WERI-Rb-1 (cell line): ENCODE measurements around the gene ATP1A2.
A peak's percentile ranks its signal among the peaks of the same experiment; 100 is the strongest.

Source experiments
- DNase-seq: peaks from one replicate; pipeline ENCODE4 v3.0.0-alpha.2; 2020
- H3K27ac ChIP-seq: fragments of 250-450 bp; sonication (Bioruptor Pico); 2 replicates; pipeline ENCODE4 v1.5.1; 2020; ENCODE audit warnings: mild to moderate bottlenecking, moderate library complexity
- H3K27me3 ChIP-seq: fragments of 250-450 bp; sonication (Bioruptor Pico); 2 replicates; pipeline ENCODE4 v1.5.1; 2021; ENCODE audit warnings: mild to moderate bottlenecking, low read depth, moderate library complexity; ENCODE audit not compliant: insufficient read depth, severe bottlenecking
- H3K36me3 ChIP-seq: fragments of 250-450 bp; sonication (Bioruptor Pico); 2 replicates; pipeline ENCODE4 v1.5.1; 2020; ENCODE audit warnings: mild to moderate bottlenecking, moderate library complexity
- H3K4me3 ChIP-seq: 2 replicates; pipeline ENCODE4 v1.5.1; 2011; ENCODE audit warnings: low read depth, mild to moderate bottlenecking, control low read depth, low read length
- H3K9me3 ChIP-seq: fragments of 250-450 bp; sonication (Bioruptor Pico); 2 replicates; pipeline ENCODE4 v1.5.1; 2021; ENCODE audit warnings: mild to moderate bottlenecking, moderate library complexity; ENCODE audit not compliant: severe bottlenecking
- CTCF ChIP-seq: IDR thresholded peaks from 2 replicates; pipeline ENCODE4 v1.5.1; 2011; ENCODE audit warnings: low read depth, mild to moderate bottlenecking, control low read depth, inconsistent platforms, low read length

ATP1A2 gene

GRCh38 chr1:160071289-160071688 lies 44.3 kb upstream of the ATP1A2 start:
- H3K36me3 ChIP-seq, result no peaks in the 10 kb centered on the region
- peaks cover 4% of the 10 kb centered on the region for H3K9me3 ChIP-seq
- no peak for DNase-seq
- TF ChIP-seq CTCF, result no peak
- H3K27me3 ChIP-seq, result peaks cover 26% of the 10 kb centered on the region
- H3K27ac ChIP-seq, result no peak overlapping the region
- no peak overlapping the region for H3K4me3 ChIP-seq

- no peak overlapping the region for H3K27ac ChIP-seq
- peaks cover 36% of the 10 kb centered on the region for H3K27me3 ChIP-seq
- no peak for DNase-seq
- H3K9me3 ChIP-seq, result peaks cover 4% of the 10 kb centered on the region
- H3K4me3 ChIP-seq, result no peak overlapping the region
- H3K36me3 ChIP-seq, result no peaks in the 10 kb centered on the region
- no peak for TF ChIP-seq CTCF
These were observed 40.7 kb upstream of the ATP1A2 start for GRCh38 chr1:160074865-160075264.

DNA sequence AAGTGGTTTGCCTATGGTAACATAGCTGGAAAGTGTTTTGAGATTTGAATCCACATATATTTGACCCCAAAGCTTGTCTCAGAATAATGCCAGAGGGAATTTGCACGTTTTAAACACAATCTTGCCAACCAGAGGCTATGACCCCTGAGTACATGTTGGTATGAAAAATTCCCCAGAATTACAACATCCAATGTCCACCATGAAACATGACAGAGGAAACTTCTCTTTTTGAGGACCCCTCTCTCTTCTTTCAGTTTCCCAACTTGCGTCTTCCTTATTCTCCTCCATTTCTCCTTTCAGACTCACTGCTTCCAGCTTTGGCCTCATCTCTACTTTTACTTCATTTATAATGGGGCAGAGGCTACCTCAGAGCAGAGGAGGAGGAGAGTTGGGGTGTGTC lies 39.7 kb upstream of the ATP1A2 start:
- Histone ChIP-seq H3K9me3 (peaks cover 4% of the 10 kb centered on the region), H3K36me3 (no peaks in the 10 kb centered on the region), H3K4me3 (no peak overlapping the region), H3K27me3 (peaks cover 44% of the 10 kb centered on the region), H3K27ac (no peak overlapping the region)
- TF ChIP-seq CTCF, result no peak
- DNase-seq, result no peak

GRCh38 chr1:160076295-160076694 lies 39.3 kb upstream of the ATP1A2 start:
- H3K36me3 ChIP-seq, result no peaks in the 10 kb centered on the region
- no peak overlapping the region for H3K4me3 ChIP-seq
- H3K27me3 ChIP-seq, result peaks cover 44% of the 10 kb centered on the region
- H3K27ac ChIP-seq, result no peak overlapping the region
- H3K9me3 ChIP-seq, result peaks cover 4% of the 10 kb centered on the region
- no peak for TF ChIP-seq CTCF
- no peak for DNase-seq

- Histone ChIP-seq H3K36me3 (no peaks in the 10 kb centered on the region), H3K4me3 (no peak overlapping the region), H3K27ac (no peak overlapping the region), H3K27me3 (peaks cover 52% of the 10 kb centered on the region), H3K9me3 (peaks cover 4% of the 10 kb centered on the region)
- TF ChIP-seq CTCF, result no peak
- DNase-seq, result no peak
These were observed 38.1 kb upstream of the ATP1A2 start for GRCh38 chr1:160077486-160077885.

DNA sequence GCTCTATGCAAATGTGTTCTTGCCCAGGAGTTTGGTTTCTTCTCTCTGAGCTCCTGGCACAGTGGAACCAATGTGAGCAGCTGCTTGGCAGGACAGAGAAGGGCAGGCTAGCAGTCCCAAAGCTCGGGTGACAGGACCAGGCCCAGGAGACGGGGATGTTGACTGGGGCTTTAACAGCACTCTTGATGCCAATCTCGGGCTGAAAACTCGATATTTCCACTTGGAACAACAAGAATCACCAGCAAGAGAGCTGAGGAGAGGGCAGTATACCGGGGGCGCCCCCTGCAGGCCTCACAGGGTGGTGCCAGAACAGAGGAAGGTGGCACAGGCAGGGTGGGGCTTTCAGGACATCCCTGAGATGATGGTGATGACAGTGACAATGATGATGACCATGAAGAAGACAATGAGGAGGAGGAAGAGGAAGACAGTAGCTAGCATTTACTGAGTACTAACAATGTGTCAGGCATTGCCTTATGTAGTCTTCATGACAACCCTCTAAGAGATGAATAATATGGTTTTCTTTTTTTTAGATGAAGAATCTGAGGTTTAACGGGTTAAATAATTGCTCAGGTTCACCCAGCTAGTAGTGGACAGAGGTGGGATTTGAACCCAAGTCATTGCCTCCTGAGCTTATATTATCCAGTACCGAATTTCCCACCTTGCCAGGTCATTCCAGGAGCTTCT lies 36.9 kb upstream of the ATP1A2 start:
- H3K27ac ChIP-seq, result no peak overlapping the region
- peak; percentile 77 for DNase-seq
- H3K36me3 ChIP-seq, result no peaks in the 10 kb centered on the region
- no peak overlapping the region for H3K4me3 ChIP-seq
- TF ChIP-seq CTCF, result peak; percentile 98
- H3K9me3 ChIP-seq, result no peaks in the 10 kb centered on the region
- H3K27me3 ChIP-seq, result peaks cover 64% of the 10 kb centered on the region
